Keratinocyte (primary cell): Measurements from ENCODE around the gene TRAFD1.

Source experiments
- CTCF ChIP-seq, 3 experiments: IDR thresholded peaks in 1 of 3; conservative IDR thresholded peaks in 1 of 3; optimal IDR thresholded peaks in 1 of 3; 2 replicates in 2 of 3; 3 replicates in 1 of 3; pipeline versions ENCODE3 to v1.5.1; 2011; ENCODE audit warnings: low read length in 3 of 3, mild to moderate bottlenecking in 3 of 3, moderate library complexity in 2 of 3, control low read depth in 1 of 3, inconsistent platforms in 1 of 3; ENCODE audit not compliant: insufficient read depth in 2 of 3; ENCODE audit errors: extremely low read depth in 1 of 3
- EZH2 ChIP-seq: IDR thresholded peaks from one replicate; pipeline ENCODE4 v1.6.1; 2012; ENCODE audit warnings: inconsistent platforms, mild to moderate bottlenecking, low read length, moderate library complexity

GRCh38 chr12:112149596-112149995 is 24.2 kb downstream of the TRAFD1 start:
- TF ChIP-seq CTCF (optimal IDR thresholded peaks at IDR 0.05 in 1 of 3, IDR thresholded peaks at IDR 0.05 in 1 of 3, conservative IDR thresholded peaks at IDR 0.05 in 1 of 3; ENCODE audit: extremely low read depth in 1 of 3, insufficient read depth in 2 of 3, low read length in 3 of 3) (no peak), EZH2 (no peak)
